ENCODE data around the gene COL5A1.

Gene COL5A1

GRCh38 chr9:134868751-134869553 lies 227.3 kb downstream of the COL5A1 start:
- DNase-seq = no peak

DNA sequence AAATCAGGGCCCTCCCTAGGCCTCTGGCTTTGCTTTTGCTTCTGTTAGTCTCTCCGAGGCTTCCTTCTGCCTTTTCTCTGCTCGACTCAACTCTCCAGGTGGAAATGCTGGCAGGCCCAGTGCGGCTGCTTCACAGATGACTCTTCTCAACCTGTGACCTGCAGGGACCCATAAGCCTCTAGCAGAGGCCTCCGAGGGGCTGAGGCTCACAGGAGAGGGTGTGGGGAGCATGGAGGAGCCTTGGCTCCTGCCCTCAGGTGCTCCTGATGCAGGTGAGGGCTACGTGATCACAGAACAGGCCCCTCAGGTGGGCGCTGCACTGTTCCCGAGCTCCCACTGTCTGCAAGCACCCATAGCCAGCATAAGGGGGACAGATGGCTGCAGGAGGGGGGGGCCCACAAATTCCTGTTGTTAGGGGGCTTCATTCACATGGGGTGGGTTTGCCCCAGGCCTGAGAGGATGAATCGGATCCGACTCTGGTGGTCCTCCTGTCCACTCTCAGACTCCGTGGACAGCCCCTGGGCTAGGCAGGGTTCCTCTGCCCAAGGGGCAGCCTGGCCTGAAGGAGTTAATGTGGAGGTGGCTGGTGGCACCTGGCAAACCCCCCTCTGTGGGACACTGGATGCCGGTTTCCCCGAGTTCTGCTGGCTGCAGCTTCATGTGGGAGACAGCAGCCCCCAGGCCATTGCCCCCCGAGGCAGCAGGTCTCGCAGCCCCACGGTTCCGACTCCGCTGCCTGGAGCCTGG lies 228.1 kb downstream of the COL5A1 start:
- DNase-seq = no peak

GRCh38 chr9:134870301-134870694 lies 228.7 kb downstream of the COL5A1 start:
- DNase-seq = no peak

DNA sequence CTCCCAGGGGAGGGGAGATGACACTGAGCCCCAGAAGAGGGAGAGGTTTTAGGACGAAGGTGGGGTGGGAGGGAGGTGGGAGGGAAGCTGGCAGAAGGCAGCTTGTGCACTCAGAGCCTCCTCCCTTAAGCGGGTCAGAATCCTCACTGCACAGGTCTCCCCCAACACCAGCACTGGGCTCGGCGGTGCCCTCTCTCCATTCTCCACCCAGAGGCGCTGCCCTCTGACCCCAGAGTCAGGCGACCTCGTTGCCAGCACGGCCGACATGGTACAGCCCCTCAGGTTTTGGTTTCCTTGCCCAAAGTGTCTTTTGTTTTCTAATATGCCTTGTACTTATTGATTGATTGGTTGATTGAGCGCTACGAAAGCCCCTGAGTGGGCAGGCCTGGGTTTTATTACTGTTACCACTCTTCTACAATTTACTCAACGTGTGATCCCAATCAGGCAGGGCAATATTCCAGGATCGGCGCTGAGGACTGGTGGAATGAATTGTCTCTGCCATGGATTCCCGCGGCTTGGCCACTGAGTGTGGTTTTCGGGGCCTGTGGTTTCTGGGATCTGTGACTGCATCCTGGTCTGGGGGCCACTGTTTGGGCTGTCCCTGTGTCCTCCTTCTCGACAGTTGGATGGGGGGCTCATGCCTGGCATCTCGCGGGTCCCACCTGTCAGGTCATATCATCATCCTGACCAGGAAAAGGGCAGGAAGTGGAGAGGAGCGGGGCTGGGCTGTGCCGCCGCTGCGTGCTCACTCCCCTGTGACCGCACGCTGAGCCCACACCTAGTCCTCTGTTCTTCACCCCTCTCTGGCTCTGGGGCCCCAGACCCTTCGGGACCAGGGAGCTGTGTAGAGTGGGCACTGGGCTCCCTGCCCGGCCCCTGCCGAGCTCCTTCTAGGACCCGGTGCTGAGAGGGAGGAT lies 229.4 kb downstream of the COL5A1 start:
- no peak for DNase-seq

- DNase-seq = no peak
Measured at GRCh38 chr9:134871697-134872340, 230.2 kb downstream of the COL5A1 start.

DNA sequence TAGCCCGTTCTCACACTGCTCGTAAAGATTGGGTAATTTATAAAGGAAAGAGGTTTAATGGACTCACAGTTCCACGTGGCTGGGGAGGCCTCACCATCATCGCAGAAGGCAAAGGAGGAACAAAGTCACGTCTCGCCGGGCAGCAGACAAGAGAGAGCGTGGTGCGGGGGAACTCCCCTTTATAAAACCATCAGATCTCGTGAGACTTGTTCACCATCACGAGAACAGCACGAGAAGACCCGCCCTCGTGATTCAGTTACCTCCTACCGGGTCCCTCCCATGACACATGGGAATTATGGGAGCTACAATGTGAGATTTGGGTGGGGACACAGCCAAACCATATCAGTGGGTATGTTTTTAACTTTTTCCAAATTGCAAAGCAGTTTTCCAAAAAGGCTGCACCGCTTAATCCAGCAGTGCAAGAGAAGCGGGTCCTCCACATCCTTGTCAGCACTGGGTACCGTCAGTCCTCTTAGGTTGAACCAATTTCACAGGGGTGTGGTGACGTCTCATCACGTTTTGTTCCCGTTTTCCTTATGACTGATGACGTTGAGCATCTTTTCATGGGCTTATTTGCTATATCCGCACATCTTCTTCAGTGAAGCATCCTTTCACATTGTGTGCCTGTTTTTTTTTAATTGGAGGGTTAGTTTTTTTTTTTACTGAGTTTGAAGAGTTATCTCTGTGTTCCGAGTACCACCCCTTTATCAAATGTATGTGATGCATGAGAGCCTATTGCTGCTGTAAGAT lies 231.1 kb downstream of the COL5A1 start:
- no peak for DNase-seq

GRCh38 chr9:134875371-134875770 lies 233.8 kb downstream of the COL5A1 start:
- DNase-seq = no peak

GRCh38 chr9:134877541-134877940 lies 235.9 kb downstream of the COL5A1 start:
- no peak for DNase-seq

GRCh38 chr9:134879664-134880483 lies 238.3 kb downstream of the COL5A1 start:
- DNase-seq = no peak

DNA sequence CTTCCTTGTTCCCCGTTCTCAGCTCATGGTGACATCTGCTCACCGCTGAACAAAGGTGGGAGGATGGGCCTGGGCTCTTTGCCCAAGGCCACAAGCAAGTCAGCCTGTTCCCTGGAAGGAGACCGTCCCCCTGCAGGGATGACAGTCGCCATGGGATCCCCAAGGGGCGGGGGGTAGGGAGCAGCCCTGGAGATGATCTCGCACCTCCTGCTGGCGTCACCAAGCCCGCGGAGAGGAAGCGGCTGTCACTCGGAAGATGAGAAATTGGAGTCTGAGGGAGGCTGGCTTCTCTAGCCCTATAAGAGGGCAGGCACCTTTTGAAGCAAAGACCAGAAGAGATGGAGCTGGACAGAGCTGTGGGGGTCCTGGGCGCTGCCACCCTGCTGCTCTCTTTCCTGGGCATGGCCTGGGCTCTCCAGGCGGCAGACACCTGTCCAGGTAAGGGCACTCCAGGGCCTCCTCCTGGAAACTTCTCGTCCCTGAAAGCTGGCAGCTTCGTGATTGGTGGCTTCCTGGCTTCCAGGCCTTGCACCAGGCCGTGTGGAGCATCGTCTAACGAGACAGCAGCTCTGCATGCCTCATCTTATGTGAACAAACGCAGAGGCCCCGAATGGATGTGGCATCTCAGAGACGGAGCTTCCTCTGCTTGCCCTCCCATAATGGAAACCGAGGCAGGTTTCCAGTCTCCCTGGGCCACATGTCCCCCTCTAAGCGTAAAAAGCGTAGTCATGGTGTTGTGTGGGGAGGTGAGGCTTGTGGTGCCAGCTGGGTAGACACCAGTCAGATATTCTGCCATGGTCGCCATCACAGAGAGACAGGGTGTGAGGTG lies 239.1 kb downstream of the COL5A1 start, which contains the start of gene FCN2:
Gene FCN2, plus strand, starts transcription at position 327 of the 829 bp plus-strand sequence. Its CDS starts 12 bp downstream, at position 339.
- no peak for DNase-seq

GRCh38 chr9:134881313-134881670 lies 239.7 kb downstream of the COL5A1 start:
- no peak for DNase-seq

GRCh38 chr9:134882204-134882785 lies 240.7 kb downstream of the COL5A1 start:
- DNase-seq = no peak

- no peak for DNase-seq
Measured at GRCh38 chr9:134883040-134883782, 241.6 kb downstream of the COL5A1 start.

- no peak for DNase-seq
Measured at GRCh38 chr9:134884492-134884891, 242.9 kb downstream of the COL5A1 start.

DNA sequence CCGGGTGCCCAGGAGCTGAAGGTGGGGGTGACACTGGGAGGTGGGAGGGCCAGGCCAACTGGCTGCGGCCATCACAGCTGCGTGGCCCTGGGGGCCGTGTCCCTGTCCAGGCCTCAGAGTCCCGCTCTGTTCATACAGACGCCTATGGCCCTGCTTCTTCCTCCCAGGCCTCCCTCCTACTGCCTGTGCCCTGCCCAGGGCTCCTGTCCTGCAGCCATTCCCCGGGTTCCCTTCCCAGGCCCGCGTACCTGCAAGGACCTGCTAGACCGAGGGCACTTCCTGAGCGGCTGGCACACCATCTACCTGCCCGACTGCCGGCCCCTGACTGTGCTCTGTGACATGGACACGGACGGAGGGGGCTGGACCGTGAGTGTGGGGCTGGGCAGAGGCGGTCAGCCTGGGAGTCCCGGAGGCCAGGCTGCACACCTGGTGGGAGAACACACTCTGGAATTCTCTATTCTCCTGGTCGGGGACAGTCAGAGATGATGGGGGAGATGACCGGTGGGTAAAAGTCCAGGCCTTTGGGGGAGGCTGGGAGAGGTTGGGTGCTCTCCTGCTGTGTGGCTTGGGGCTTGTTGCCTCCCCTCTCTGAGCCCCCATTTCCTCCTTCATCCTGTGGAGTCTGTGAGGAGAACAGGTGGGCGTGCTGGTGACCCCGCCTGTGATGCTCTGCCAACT lies 243.5 kb downstream of the COL5A1 start:
- no peak for DNase-seq

GRCh38 chr9:134885679-134886412 lies 244.2 kb downstream of the COL5A1 start:
- no peak for DNase-seq

- DNase-seq = no peak
Measured at GRCh38 chr9:134886413-134886913, 244.9 kb downstream of the COL5A1 start.

Data from NCI-H226 (cell line).